ENCODE results near the gene THAP3. TPM values are rescaled to one million over a fixed set of nuclear protein-coding genes. Genes with fewer than 3 reads are reported as not detected.
A peak's percentile ranks its signal among the peaks of the same experiment; 100 is the strongest.

The THAP3 gene
- total and polyA plus RNA-seq, 2 of the 4 experiments (the other 2 are of a cell fraction) = 14.2 to 14.9 TPM

DNA sequence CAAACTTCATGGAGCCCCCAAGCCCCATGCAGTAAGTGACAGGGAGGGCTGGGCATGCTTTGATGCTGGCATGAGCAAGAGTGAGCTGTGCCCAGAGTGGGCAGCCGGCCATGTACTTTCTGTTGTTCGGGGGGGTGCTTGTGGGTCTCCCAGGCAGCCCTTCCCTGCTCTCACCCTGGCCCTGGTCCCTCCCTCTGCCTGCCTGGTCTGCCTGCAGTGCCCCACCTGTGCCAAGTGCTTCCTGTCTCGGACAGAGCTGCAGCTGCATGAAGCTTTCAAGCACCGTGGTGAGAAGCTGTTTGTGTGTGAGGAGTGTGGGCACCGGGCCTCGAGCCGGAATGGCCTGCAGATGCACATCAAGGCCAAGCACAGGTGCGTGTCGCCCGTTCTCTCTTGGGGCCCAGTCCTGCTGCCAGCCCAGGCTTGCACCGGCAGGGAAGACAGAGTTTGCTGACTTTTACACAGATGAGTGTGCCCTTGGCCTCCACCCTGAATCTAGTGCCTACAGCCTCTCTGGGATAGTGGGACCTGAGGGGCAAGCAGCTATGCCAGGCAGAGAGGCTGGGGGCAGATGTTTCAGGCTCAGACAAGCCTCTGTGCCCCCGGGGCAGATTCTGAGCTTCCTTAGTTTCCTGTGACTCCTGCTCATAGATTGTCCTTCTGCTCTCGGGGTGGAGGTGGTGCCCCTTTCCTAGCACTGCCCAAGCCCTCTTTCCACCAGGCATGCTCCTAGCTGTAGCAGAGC, 37.2 kb upstream of the THAP3 start:
- Histone ChIP-seq H3K27ac (ENCODE audit: insufficient read depth, low read length) (no peak overlapping the region), H4K8ac (ENCODE audit: low read depth in 2 of 2, low read length in 2 of 2) (no peak overlapping the region), H3K18ac (ENCODE audit: low read depth, low read length) (no peak overlapping the region), H2BK120ac (ENCODE audit: low read depth, low read length) (no peak overlapping the region), H3K4ac (ENCODE audit: low read depth, low read length) (no peak overlapping the region), H2BK15ac (ENCODE audit: low read depth, low read length) (no peak overlapping the region), H2AK5ac (ENCODE audit: low read depth, low read length) (no peak overlapping the region), H3K9me3 (ENCODE audit: control insufficient read depth, insufficient read depth, low read length) (no peaks in the 10 kb centered on the region), H3K14ac (replicated peaks; ENCODE audit: low read depth, low read length) (no peak overlapping the region), H3K36me3 (ENCODE audit: control insufficient read depth, insufficient read depth, low read length) (peaks cover 49% of the 10 kb centered on the region), H4K91ac (ENCODE audit: insufficient read depth, low read depth, low read length) (no peak overlapping the region), H3K4me1 (ENCODE audit: control insufficient read depth, insufficient read depth, low read length) (no peaks in the 10 kb centered on the region), H4K20me1 (ENCODE audit: insufficient read depth, low read length) (peaks cover 50% of the 10 kb centered on the region), H3K9ac (ENCODE audit: low read depth, low read length) (no peak overlapping the region), H3K4me3 (ENCODE audit: insufficient read depth, low read depth, low read length) (no peak overlapping the region), H3K79me1 (ENCODE audit: low read depth in 1 of 2, low read length in 2 of 2) (peaks cover 7 to 53% of the 10 kb centered on the region in 2 experiments), H2AK9ac (replicated peaks; ENCODE audit: low read depth, low read length, poor library complexity) (peak overlapping the region; percentile 7), H3K23ac (ENCODE audit: low read depth, low read length) (no peak overlapping the region), H2BK5ac (ENCODE audit: low read depth, low read length, poor library complexity, severe bottlenecking) (no peak overlapping the region), H3K4me2 (ENCODE audit: low read depth, low read length) (no peak overlapping the region), H3K56ac (ENCODE audit: extremely low read depth, insufficient read depth, low read length) (no peak overlapping the region), H2AFZ (replicated peaks; ENCODE audit: low read length, poor library complexity) (peak overlapping the region; percentile 7), H4K5ac (ENCODE audit: low read depth, low read length) (no peak overlapping the region), H2BK20ac (ENCODE audit: low read depth, low read length) (no peak overlapping the region), H3K27me3 (ENCODE audit: control insufficient read depth, insufficient read depth, low read length) (no peaks in the 10 kb centered on the region), H3K9me1 (ENCODE audit: insufficient read depth, low read length) (peaks cover 4% of the 10 kb centered on the region; the same call in 1 of the 2 replicates)
- dilution Hi-C loops (cut with HindIII; ENCODE audit: low sequenced_read_pairs, unreplicated experiment) (no loop called here), intact Hi-C loops (cut with micrococcal nuclease) (no loop called here), in situ Hi-C loops (cut with MboI; ENCODE audit: low sequenced_read_pairs) (no loop called here)
- ATAC-seq (ENCODE audit: low read depth) (no peak), DNase-seq (no peak)
- WGBS, 2 experiments (ENCODE audit: extremely low coverage in 2 of 2, insufficient read length in 1 of 2) = 84% methylated on average over 6 of the region's 13 CpGs; no CpG with 5 or more reads in 1 of the 2 experiments
- TF ChIP-seq FOS (IDR thresholded peaks at IDR 0.05; ENCODE audit: low read depth, low read length) (no peak), RAD21 (IDR thresholded peaks at IDR 0.05; ENCODE audit: low read length) (no peak), CEBPB (IDR thresholded peaks at IDR 0.05; ENCODE audit: low read depth, low read length) (no peak), RCOR1 (IDR thresholded peaks at IDR 0.05; ENCODE audit: insufficient replicate concordance, low read length) (no peak), RFX5 (IDR thresholded peaks at IDR 0.05; ENCODE audit: low read depth, low read length) (no peak), SMC3 (IDR thresholded peaks at IDR 0.05; ENCODE audit: low read depth, low read length) (no peak), NFE2L2 (IDR thresholded peaks at IDR 0.05; ENCODE audit: low read depth, low read length) (no peak), POLR2A (IDR thresholded peaks at IDR 0.05; ENCODE audit: low read depth, low read length) (no peak), MXI1 (IDR thresholded peaks at IDR 0.05; ENCODE audit: borderline replicate concordance, low read depth, low read length) (no peak), MAZ (IDR thresholded peaks at IDR 0.05; ENCODE audit: borderline replicate concordance, low read depth, low read length) (no peak), CHD1 (IDR thresholded peaks at IDR 0.05; ENCODE audit: low read depth, low read length) (no peak), BHLHE40 (IDR thresholded peaks at IDR 0.05; ENCODE audit: low read depth, low read length) (no peak), MAFK (IDR thresholded peaks at IDR 0.05; ENCODE audit: low read depth, low read length) (no peak)
- TF ChIP-seq, protein P1, sequence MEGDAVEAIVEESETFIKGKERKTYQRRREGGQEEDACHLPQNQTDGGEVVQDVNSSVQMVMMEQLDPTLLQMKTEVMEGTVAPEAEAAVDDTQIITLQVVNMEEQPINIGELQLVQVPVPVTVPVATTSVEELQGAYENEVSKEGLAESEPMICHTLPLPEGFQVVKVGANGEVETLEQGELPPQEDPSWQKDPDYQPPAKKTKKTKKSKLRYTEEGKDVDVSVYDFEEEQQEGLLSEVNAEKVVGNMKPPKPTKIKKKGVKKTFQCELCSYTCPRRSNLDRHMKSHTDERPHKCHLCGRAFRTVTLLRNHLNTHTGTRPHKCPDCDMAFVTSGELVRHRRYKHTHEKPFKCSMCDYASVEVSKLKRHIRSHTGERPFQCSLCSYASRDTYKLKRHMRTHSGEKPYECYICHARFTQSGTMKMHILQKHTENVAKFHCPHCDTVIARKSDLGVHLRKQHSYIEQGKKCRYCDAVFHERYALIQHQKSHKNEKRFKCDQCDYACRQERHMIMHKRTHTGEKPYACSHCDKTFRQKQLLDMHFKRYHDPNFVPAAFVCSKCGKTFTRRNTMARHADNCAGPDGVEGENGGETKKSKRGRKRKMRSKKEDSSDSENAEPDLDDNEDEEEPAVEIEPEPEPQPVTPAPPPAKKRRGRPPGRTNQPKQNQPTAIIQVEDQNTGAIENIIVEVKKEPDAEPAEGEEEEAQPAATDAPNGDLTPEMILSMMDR (conservative IDR thresholded peaks at IDR 0.05; ENCODE audit: low read depth, low read length) = no peak
- TF ChIP-seq, protein P2, sequence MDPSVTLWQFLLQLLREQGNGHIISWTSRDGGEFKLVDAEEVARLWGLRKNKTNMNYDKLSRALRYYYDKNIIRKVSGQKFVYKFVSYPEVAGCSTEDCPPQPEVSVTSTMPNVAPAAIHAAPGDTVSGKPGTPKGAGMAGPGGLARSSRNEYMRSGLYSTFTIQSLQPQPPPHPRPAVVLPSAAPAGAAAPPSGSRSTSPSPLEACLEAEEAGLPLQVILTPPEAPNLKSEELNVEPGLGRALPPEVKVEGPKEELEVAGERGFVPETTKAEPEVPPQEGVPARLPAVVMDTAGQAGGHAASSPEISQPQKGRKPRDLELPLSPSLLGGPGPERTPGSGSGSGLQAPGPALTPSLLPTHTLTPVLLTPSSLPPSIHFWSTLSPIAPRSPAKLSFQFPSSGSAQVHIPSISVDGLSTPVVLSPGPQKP (IDR thresholded peaks at IDR 0.05; ENCODE audit: borderline replicate concordance, low read depth, low read length) = no peak
- TF ChIP-seq, protein P3, sequence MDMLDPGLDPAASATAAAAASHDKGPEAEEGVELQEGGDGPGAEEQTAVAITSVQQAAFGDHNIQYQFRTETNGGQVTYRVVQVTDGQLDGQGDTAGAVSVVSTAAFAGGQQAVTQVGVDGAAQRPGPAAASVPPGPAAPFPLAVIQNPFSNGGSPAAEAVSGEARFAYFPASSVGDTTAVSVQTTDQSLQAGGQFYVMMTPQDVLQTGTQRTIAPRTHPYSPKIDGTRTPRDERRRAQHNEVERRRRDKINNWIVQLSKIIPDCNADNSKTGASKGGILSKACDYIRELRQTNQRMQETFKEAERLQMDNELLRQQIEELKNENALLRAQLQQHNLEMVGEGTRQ (IDR thresholded peaks at IDR 0.05; ENCODE audit: low read depth, low read length) = no peak
- BruUV-seq (replicated peaks) = no TSS peak
- POLR2A ChIA-PET (ENCODE audit: unreplicated experiment) = no interaction called here
- CTCF ChIA-PET = interaction anchor here (0.6 kb wide), 1 partner anchor 71 kb away, joined by 5 read pairs; no protein-coding TSS in a partner anchor
